ENCODE results near the gene CMTM2. TPM values are rescaled to one million over a fixed set of nuclear protein-coding genes. Genes with fewer than 3 reads are reported as not detected.
"Not testable (repeated sequence)": the region's sequence is repeated elsewhere in the genome, so short reads cannot be mapped to it uniquely, and the experiment has no call there.

Gene CMTM2
- total RNA-seq, 2 donors from 2014 or later: 0.38 TPM; not detected in 1

DNA sequence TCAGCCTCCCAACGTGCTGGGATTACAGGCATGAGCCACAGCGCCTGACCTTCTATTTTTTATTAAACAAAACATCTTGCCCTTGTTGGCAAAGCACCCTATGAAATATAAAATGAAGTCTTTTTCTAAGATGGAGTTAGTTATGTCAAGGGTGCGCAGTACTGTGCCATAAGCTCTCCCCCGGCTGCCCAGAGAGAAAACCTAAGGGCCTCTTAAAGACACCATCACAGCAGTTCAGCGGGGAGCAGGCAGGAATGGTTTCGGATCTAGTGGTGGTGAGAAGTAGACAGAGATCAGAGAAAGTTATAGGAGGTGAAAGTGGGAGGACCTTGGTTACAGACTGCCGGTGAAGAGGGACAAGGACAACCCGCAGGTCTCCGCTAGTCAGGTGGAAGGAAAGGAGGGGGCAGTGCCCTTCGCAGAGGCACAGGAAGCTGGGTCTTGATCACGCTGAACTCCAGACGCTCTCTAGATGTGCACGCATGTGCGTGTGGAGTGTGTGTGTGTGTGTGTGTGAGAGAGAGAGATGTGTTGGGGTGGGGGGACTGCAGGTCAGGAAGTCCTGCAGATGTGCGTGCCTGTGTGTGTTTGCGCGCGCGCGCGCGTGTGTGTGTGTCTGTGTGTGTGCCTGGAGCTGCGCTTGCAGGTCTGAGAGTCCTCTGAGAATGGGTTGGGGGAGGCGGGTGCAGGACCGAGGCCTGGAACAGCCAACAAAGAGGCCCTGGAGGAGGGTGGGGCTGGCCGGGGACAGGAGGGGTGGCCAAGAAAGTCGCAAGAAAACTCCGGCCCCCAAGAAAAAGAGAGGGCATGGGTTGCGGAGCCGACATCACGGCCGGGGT is 24.5 kb downstream of the CMTM2 start:
- intact Hi-C loops (cut with DNase I): loop anchor here in 1 of 2 donors (10.0 kb wide), 1 partner anchor 271 kb away; no protein-coding TSS in a partner anchor
- DNase-seq (ENCODE audit: low spot score): peak; percentile 91

DNA sequence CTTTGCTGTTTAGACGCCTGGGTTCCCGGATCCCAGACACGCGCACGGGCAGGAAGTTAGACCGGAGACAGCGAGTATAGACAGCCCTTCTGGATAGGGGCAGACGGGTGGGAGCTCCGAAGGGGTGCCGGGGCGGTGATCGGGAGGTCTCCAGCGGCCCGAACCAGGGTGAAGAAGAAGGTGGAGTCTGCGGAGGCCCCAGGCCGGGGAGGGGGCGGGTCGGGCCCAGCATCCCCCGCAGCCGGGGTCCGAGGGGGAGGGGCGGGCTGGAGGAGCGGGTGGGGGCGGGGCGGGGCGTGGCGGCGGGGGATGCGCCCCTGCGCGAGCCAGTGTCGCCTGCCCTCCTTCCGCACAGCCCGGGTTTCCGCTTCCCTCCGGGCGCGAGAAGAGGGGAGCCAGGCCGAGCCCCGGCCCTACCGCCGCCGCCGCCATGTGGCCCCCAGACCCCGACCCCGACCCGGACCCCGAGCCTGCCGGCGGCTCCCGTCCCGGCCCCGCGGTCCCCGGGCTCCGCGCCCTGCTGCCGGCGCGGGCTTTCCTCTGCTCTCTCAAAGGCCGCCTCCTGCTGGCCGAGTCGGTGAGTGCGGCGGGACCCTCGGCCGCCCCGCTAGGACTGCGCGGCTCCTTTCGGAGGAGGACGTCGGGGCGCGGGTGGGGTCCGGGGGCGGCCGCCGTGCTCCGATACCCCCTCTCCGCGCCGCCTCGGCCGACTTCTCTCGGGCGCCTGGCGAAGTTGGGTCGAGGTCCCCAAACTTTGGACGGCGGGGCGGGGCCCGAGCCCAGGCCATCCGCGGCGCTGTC is 25.3 kb downstream of the CMTM2 start, which contains the start of gene CMTM3:
Gene CMTM3 (plus strand): TSS at position 329 of the 801 bp plus-strand sequence. CDS start 102 bp downstream, at position 431.
- intact Hi-C loops (cut with DNase I): loop anchor here (5.0 to 10.0 kb wide), 4 partner anchors 187 to 270 kb away; no protein-coding TSS in a partner anchor
- DNase-seq (ENCODE audit: low spot score): peak; percentile 91

DNA sequence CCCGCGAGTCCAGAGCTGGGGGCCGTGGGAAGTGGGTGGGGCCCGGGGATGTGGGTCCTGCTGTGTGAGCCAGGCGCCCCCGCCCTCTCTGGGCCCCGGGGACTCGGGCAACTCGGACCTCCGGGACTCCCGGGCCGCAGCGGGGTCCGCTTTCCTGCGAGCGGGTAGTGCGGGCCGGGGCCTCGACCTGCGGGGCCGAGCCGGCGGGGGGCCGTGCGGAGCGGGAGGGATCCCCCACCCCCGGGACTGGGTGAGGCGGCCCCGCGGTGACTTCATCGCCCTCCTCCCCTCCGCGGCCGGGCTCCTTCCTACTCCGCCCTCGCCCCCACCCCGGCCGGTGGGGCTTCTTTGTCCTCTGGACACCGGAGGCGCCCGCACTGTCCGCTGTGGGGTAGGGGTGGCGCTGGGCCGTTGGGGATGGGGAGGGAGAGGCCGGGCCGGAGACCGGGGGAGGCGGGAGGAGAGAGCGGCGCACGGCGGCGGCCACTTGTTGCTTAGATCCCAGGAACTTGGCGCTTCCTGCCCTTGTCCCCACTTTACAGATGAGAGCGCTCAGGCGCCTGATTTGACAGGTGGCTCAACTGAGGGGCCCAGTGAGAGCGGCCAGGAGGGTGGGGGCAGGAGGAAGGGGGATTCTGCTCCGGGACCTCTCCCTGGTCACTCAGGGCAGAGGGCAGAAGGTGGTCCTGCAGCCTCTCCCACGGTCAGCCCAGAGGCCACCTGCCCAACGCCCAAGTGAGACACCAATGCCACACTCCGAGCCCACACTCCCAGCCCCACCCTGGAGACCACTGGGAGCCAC is 26.1 kb downstream of the CMTM2 start:
- peak; percentile 90 for DNase-seq (ENCODE audit: low spot score)
- intact Hi-C loops (cut with DNase I): loop anchor here (5.0 to 10.0 kb wide), 4 partner anchors 188 to 269 kb away; no protein-coding TSS in a partner anchor

DNA sequence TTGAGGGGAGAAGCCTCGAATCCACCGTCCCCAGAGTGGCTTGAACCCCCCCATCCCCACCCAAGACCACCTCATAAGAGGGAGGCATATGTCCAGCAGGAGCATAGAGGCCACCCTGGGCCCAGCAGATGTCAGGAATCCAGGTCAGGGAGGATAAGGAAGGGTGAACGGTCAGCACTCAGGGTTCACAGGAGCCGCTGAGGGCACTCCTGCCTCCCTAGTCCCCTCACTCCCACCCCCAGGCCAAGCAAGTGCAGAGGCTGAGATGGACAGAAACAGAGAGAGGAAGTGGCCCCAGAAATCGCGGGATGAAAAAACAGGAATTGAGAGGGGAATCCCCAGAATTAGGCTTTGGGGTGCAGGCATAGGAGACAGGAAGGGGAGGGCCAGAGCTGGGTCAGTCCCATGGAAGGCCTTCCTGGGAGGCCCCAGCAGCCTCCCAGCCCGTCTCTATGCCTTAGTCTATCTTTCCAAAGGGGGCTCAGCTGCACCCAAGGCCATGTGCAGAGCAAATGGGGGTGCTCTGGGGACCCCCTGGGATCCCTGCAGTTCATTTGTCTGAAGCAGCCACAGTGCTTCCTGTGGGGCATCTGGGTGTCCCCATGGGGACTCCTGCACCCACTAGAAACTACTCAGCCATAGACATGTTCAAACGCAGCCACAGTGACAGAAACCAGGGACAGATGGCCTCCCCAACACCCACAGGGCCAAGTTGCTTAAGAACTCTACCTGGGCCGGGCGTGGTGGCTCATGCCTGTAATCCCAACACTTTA is 26.9 kb downstream of the CMTM2 start:
- no peak for DNase-seq (ENCODE audit: low spot score)
- intact Hi-C loops (cut with DNase I): loop anchor here (5.0 to 10.0 kb wide), 4 partner anchors 189 to 269 kb away; no protein-coding TSS in a partner anchor

DNA sequence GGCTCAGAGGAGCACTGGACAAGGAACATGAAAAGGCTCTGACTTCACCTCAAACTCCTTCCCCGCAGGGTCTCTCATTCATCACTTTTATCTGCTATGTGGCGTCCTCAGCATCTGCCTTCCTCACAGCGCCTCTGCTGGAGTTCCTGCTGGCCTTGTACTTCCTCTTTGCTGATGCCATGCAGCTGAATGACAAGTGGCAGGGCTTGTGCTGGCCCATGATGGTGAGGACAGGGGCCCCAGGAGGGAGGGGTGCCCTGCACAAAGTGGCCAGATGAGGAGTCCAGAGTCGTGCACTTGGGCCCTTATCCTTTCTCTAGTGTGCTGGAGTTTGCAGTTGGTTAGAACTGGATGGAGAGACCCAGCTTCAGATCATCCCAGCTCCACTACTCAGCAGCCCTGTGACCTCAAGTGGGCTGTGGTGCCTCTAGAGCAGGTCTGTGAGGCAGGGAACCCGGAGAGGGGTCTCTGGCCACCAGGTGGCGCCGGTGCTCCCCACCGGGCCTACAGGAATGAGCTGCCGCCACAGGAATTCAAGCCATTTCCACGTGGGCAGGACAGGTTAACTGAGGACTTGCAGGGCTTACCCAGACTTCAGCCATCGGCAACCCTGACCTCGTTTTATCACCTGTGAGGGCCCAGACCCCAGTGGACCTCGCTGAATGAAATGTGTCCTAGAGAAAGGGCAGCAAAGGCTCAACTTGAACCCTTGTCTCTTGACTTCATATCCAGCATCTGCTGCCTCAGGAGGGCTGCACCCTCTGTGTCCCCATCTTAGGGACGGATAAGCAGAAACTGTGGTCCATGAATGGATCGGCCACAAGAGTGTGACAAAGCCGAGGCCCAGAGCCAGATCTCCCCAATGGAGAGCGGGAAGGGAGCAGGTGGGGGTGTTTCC is 29.2 kb downstream of the CMTM2 start:
- peak; percentile 94 for DNase-seq (ENCODE audit: low spot score)
- intact Hi-C loops (cut with DNase I): loop anchor here (5.0 to 10.0 kb wide), 4 partner anchors 191 to 266 kb away; no protein-coding TSS in a partner anchor

DNA sequence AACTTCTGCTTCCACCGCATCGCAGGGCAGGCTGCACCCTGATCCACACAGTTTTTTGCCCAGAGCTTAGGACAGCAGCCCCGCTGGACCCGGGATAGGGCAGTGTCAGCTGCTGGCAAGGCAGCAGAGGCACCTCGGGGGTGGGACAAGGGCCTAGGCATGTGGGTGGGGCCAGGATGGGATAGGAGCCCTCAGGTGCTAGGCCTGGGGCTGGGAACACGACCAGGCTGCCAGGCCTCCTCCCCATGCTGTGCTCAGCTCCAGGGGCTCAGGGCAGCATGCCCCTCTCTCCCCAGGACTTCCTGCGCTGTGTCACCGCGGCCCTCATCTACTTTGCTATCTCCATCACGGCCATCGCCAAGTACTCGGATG is 29.9 kb downstream of the CMTM2 start:
- intact Hi-C loops (cut with DNase I): loop anchor here (5.0 to 10.0 kb wide), 4 partner anchors 192 to 266 kb away; no protein-coding TSS in a partner anchor
- no peak for DNase-seq (ENCODE audit: low spot score)

DNA sequence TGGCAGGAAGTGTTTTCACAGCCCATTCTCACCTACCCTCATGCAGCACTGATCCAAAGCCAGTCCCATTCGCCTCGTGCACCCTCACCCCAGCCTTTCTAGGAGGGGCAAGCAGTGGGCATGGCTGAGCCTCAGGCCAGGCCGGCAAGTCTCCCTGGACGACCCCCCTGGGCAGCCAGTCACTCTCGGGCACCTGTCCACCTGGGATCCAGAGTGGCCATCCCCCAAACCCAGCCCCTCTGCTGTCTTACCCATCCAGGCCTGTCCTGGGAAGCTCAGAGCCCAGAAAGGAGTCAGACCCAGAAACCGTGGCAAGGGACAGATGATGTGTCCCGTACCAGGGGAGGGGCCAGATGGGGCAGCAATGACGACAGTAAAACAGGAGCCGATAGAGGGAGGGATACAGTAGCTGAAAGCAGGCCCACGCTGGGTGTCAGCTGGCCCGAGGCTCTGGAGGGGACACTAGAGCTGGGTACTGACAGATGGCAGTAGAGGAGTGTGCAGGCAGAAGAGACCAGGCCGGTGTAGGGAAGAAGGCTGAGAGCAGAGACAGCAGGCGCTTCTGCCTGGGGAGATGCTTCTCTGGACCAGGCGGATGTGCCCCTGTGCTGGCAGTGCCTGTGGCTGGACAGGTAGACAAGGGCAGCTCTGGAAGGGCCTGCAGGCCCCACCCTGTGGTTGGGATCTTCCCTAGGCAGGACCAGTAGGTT is 31.0 kb downstream of the CMTM2 start:
- DNase-seq (ENCODE audit: low spot score): peak; percentile 63
- intact Hi-C loops (cut with DNase I): no loop called here

DNA sequence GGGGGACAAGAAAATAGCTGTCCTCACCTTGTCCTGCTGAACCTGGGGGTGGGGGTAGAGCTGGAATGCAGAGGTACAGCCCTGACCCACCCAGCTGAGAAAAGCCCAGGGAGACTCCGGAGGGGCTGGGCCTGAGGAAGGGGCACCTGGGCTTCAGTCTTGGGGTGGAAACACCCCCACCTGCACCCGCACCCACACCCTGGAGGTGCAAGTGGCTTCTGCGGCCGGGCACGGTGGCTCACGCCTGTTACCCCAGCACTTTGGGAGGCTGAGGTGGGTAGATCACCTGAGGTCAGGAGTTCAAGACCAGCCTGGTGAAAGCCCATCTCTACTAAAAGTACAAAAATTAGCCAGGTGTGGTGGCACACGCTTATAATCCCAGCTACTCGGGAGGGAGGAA is 32.6 kb downstream of the CMTM2 start:
- DNase-seq (ENCODE audit: low spot score): peak; percentile 76
- intact Hi-C loops (cut with DNase I): not testable (repeated sequence)

DNA sequence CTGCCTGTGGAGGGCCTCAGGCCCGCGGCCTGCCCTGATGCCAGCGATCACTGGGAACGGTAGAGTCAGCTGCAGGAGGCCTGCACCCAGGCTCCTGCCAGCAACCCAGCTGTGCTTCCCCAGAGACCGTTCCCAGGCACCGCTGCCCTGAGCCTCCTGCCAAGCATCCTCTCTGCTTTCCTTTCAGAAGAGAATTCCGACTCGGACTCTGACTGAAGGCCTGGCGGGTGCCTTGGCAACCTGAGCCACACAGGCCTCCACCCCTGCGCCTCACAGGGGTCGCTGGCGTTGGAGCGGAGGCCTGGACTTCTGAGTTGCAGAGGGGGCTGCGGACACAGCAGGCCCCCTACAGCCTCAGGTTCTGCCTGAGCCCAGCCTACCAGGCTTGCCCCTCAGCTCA is 33.2 kb downstream of the CMTM2 start:
- DNase-seq (ENCODE audit: low spot score): peak; percentile 65
- intact Hi-C loops (cut with DNase I): no loop called here

DNA sequence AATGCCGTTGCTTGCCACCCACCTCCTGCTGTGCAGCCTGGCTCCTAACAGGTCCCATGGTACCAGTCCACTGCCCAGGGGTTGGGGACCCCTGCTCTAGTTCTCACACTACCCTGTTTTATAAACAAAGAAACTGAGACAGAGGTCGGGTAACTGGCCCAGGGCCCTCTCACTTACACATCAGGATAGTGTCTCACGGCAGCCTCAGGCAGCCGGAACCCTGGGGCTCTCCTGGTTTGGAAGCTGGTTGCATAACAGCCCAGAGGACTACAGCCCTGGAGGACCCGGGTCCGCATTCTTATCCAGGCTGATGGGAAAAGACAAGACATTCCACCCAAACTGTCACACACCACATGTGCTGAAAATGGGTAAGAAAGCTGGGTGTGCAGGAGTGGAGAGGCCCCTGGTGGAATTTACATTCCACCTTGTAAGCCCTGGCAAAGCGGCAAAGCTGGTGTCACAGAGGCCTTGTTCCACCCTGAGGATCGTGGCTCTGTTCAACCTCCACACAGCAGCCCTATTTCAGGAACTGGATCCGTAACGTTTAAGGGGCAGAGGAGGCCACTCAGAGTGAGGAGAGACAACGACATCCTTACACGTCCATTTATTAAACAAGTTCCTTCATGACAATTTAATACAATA is 35.0 kb downstream of the CMTM2 start:
- intact Hi-C loops (cut with DNase I): no loop called here
- peak; percentile 60 for DNase-seq (ENCODE audit: low spot score)

DNA sequence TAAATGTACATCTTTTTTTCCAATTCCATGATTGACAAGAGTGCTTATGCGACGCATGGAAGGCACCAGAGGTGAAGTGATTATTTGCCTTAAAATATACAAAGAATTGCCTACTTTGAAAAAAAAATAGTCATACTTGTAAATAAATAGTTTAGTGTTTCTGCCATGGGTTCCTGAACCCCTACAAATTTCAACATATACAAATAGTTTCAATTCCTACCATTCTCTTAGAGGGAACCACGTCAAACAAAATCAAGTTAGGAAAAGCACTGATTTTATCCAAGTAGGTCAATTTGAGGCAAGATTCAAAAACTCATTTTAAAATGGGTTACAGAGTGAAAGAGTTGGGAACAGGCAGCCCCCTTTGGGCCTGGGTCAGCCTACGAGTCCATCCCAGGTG is 36.9 kb downstream of the CMTM2 start:
- intact Hi-C loops (cut with DNase I): no loop called here
- no peak for DNase-seq (ENCODE audit: low spot score)

DNA sequence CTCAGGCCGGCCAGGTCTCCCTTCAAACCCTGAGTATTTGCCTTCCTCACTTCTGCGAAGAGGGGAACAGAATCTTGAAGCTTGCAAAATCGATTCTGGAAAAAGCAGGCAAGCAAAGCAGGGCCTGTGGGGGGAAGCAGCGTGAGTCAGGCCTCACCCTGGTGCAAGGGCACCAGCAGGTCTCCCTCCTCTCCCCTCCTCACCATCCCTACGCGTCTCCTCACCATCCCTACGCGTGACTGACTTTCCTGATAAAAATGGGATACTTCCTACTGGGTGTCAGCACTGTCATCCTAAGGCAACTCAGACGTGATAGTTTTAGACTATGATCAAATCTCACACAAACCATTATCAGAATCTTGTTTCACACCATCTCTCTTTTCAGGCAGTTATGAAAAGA is 37.3 kb downstream of the CMTM2 start:
- intact Hi-C loops (cut with DNase I): no loop called here
- DNase-seq (ENCODE audit: low spot score): peak; percentile 28

DNA sequence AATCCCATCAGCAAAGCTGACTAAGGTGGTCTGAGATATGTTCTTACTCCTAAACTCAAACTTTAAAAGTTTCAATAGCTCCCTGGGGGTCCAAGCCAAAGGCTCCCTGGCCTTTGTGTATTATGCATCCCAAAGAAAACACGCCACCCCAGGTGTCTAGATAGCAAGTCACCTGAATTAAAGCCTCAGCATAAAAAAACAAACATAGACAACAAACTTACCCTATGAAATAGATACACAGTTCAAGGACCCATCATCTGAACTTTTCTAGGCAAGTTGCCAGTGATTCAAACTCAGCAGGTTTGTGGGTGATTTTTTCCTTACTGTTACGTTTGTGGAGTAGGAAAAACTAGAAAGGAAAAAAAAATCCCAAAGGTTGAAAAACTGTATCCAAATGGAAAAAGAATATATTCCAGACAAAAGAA is 37.8 kb downstream of the CMTM2 start:
- intact Hi-C loops (cut with DNase I): no loop called here
- DNase-seq (ENCODE audit: low spot score): no peak

DNA sequence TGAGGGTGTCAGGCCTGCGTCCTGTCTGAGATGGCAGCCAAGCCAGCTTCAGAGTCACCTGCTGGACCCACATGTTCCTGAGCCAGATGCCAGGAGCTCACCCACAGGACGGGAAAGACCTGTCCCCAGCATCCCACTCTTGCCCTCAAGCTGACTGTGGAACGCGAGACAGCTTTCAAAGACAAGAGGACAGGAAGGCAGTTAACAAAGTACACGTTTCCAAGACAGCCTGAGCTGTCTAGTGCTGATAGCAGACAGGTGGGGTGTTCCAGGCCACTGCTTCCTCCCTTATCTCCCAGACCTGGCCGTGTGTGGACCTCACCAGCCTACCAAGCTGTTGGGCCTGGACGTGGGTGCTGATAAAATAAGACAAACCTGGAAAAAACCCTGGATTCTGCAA is 38.5 kb downstream of the CMTM2 start:
- peak; percentile 55 for DNase-seq (ENCODE audit: low spot score)
- intact Hi-C loops (cut with DNase I): no loop called here

DNA sequence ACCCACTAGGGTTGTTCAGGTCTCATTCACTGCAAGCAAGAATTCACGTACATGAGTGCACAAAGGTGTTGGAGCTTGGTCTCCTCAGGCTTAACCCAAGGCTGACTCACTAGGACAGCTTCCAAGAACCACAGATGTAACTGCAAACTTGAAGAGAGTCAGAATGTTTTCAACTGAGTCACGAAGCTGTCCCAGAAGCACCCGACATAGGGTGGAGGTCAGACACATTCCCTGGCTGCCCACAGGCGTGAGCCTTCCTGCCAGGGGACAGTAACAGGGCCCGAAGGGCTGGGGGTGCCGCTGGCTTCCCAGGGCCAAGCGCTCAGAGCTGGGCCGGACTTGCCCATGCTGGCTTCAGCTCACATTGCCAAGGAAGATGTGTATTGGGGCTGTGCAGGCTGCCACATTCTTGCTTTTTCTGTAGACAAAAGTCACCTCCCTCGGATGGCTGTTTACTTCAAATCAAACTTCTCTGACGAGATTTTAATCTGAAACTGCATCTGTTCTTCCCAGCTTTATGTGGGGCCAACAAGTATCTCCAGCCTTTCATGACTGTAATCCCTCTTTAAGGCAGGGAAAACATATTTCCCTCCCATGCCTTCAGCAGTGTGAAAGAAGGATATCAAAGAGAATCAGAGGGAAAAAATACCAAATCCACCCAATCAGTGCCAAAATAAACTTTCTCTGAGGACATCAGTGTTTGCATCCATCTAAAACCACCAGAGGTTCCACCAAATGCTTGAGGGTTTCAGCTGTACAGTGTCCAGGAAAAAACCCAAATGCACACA is 39.5 kb downstream of the CMTM2 start:
- intact Hi-C loops (cut with DNase I): no loop called here
- DNase-seq (ENCODE audit: low spot score): peak; percentile 80
